Right atrium auricular region (tissue), 2 donors: ENCODE results near the gene SLC44A2. TPM values are rescaled to one million over a fixed set of nuclear protein-coding genes. Genes with fewer than 3 reads are reported as not detected.

Experiments
- DNase-seq: peaks from one replicate; pipeline ENCODE4 v3.0.0-alpha.2; 2019; ENCODE audit warnings: low spot score
- H3K27ac ChIP-seq, 2 donors: fragments of 200-600 bp; sonication (generic); 1 replicate in 1 of 2; 2 replicates in 1 of 2; pipeline ENCODE4 v1.5.1; 2016 to 2019
- H3K27me3 ChIP-seq, 2 donors: fragments of 200-600 bp; sonication (generic); one replicate each; pipeline versions ENCODE4 v1.5.1 to v1.6.0; 2017 to 2019
- H3K36me3 ChIP-seq: fragments of 200-600 bp; sonication (generic); one replicate; pipeline ENCODE4 v1.5.1; 2016
- H3K4me1 ChIP-seq, 2 donors: fragments of 200-600 bp; sonication (generic); one replicate each; pipeline versions ENCODE4 v1.5.1 to v1.6.0; 2017 to 2019
- H3K4me3 ChIP-seq, 2 donors: fragments of 200-600 bp; sonication (generic); 1 replicate in 1 of 2; 2 replicates in 1 of 2; pipeline ENCODE4 v1.5.1; 2017 to 2019; ENCODE audit warnings: mild to moderate bottlenecking in 1 of 2, moderate library complexity in 1 of 2
- H3K9me3 ChIP-seq, 2 donors: fragments of 200-600 bp; sonication (generic); one replicate each; pipeline ENCODE4 v1.5.1; 2019
- CTCF ChIP-seq, 2 donors: fragments of 200-600 bp; sonication (generic); IDR thresholded peaks; one replicate each; pipeline ENCODE4 v1.5.1; 2019; ENCODE audit warnings: antibody characterized with exemption in 2 of 2
- total RNA-seq, 2 donors: library from RNA; depleted of rRNA; stranded (reverse); fragments of >200 nt; gene quantifications; one replicate each; pipeline ENCODE4 v1.1.0, GENCODE V29; 2016

SLC44A2 gene
- total RNA-seq, 2 donors from 2014 or later, result 91.3 to 96.2 TPM

- Histone ChIP-seq H3K9me3 (no peaks in the 10 kb centered on the region), H3K36me3 (peaks cover 52% of the 10 kb centered on the region), H3K27me3 (no peaks in the 10 kb centered on the region), H3K27ac (no peak overlapping the region), H3K4me3 (no peak overlapping the region), H3K4me1 (peaks cover 0 to 26% of the 10 kb centered on the region in 2 donors)
- no peak for DNase-seq
- TF ChIP-seq CTCF (IDR thresholded peaks at IDR 0.05), result no peak
These were observed 66.5 kb downstream of the SLC44A2 start for GRCh38 chr19:10691883-10692282.

GRCh38 chr19:10692673-10693264 is 67.4 kb downstream of the SLC44A2 start:
- no peaks in the 10 kb centered on the region for H3K9me3 ChIP-seq
- peaks cover 43% of the 10 kb centered on the region for H3K36me3 ChIP-seq
- H3K27me3 ChIP-seq, result no peaks in the 10 kb centered on the region
- no peak overlapping the region for H3K4me3 ChIP-seq
- no peak overlapping the region for H3K27ac ChIP-seq
- DNase-seq, result no peak
- H3K4me1 ChIP-seq, result peaks cover 0 to 17% of the 10 kb centered on the region in 2 donors
- TF ChIP-seq CTCF (IDR thresholded peaks at IDR 0.05), result no peak

Other genes starting within 250 kb of the SLC44A2 start
- gene TYK2, start 245.0 kb upstream of the SLC44A2 start, total RNA-seq, result 10 to 100 TPM; 31.7 to 58.8 TPM
- gene CDC37, start 222.0 kb upstream of the SLC44A2 start, total RNA-seq, result 100 to 1,000 TPM; 130 to 131 TPM
- gene PDE4A, start 205.0 kb upstream of the SLC44A2 start, total RNA-seq, result 1 to 10 TPM; 9.4 to 9.9 TPM
- gene KEAP1, start 122.2 kb upstream of the SLC44A2 start, total RNA-seq, result 10 to 100 TPM; 52.1 to 64.9 TPM
- under 1 TPM; 0.12 to 0.59 TPM for gene S1PR5, start 108.1 kb upstream of the SLC44A2 start, total RNA-seq
- gene ATG4D, start 81.6 kb upstream of the SLC44A2 start, total RNA-seq, result 10 to 100 TPM; 47.1 to 61.2 TPM
- gene KRI1, start 59.5 kb upstream of the SLC44A2 start, total RNA-seq, result 10 to 100 TPM in 1 of 2 donors, 1 to 10 TPM in 1; 9.6 to 10.3 TPM
- gene CDKN2D, start 56.6 kb upstream of the SLC44A2 start, total RNA-seq, result 1 to 10 TPM; 4.4 to 4.6 TPM
- 1 to 10 TPM in 1 of 2 donors, not detected in 1; 4.8 TPM for gene AP1M2, start 38.2 kb upstream of the SLC44A2 start, total RNA-seq
- 10 to 100 TPM; 59.2 to 75.1 TPM for gene ILF3, start 28.8 kb downstream of the SLC44A2 start, total RNA-seq
- gene QTRT1, start 75.9 kb downstream of the SLC44A2 start, total RNA-seq, result 10 to 100 TPM; 15.2 to 15.8 TPM
- 100 to 1,000 TPM; 111 to 144 TPM for gene DNM2, start 92.5 kb downstream of the SLC44A2 start, total RNA-seq
- 10 to 100 TPM; 39.3 to 50.9 TPM for gene TMED1, start 210.7 kb downstream of the SLC44A2 start, total RNA-seq
- 1 to 10 TPM in 1 of 2 donors, not detected in 1; 1.5 TPM for gene C19orf38, start 222.9 kb downstream of the SLC44A2 start, total RNA-seq
- gene CARM1, start 246.0 kb downstream of the SLC44A2 start, total RNA-seq, result 10 to 100 TPM; 15.3 to 19.8 TPM